ENCODE data around the gene TDRD7. TPM values are rescaled to one million over a fixed set of nuclear protein-coding genes. Genes with fewer than 3 reads are reported as not detected.

Gene TDRD7
- polyA plus RNA-seq, 1 of the 3 experiments (the other 2 are of a cell fraction): 4.9 TPM

DNA sequence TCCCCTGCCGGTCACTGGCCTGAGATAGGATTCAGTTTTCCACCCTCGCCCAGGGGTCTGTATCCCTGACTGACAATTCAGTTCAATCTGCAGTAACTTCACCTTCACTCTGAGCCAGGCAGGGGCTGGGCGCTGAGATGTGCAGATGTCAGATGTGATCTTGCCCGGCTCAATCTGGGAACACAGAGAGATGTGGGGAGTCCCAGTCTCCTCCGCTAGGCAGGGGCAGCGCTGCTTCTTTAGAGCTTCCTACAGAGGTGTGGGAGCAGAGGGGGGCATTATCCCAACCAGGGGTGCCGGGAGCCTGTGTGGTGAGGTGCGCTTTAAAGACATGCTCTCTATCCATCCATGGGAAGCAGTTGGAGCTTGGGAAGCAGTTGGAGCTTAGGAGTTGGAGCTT is 104.2 kb downstream of the TDRD7 start:
- no peak for DNase-seq
- Histone ChIP-seq H3K9me3 (no peaks in the 10 kb centered on the region), H3K27me3 (ENCODE audit: insufficient read depth) (no peaks in the 10 kb centered on the region), H3K4me2 (no peak overlapping the region), H3K9me2 (no peaks in the 10 kb centered on the region), H3F3A (replicated peaks; ENCODE audit: insufficient read depth) (no peaks in the 10 kb centered on the region), H3K27ac (ENCODE audit: low read depth in 2 of 2, low read length in 1 of 2) (peak overlapping the region in 1 of 2 experiments; percentile 1; a peak in 1 of 4 replicates), H3K9ac (no peak overlapping the region), H4K20me1 (ENCODE audit: insufficient read depth) (no peaks in the 10 kb centered on the region), H3K4me1 (ENCODE audit: control insufficient read depth in 1 of 2, insufficient read depth in 2 of 2, low read depth in 1 of 2, low read length in 1 of 2) (peaks cover 0 to 64% of the 10 kb centered on the region in 2 experiments; a peak in 1 of 4 replicates), H3K36me3 (replicated peaks in 1 of 2; ENCODE audit: control insufficient read depth in 1 of 2, insufficient read depth in 2 of 2, low read length in 1 of 2) (no peaks in the 10 kb centered on the region), H3K4me3 (ENCODE audit: low read depth in 2 of 2, low read length in 1 of 2) (no peak overlapping the region), H3K79me2 (ENCODE audit: insufficient read depth) (no peaks in the 10 kb centered on the region), H2AFZ (ENCODE audit: low read depth) (no peak overlapping the region)
- WGBS (ENCODE audit: low lambda C conversion rate): 66% methylated on average over 8 of the region's 8 CpGs
- ChIA-PET CTCF (interaction anchor here (1.0 to 5.5 kb wide), 3 partner anchors 46 to 99 kb away, joined by 3 to 26 read pairs (median 13); no protein-coding TSS in a partner anchor), POLR2A (no interaction called here)
- TF ChIP-seq, protein P1, sequence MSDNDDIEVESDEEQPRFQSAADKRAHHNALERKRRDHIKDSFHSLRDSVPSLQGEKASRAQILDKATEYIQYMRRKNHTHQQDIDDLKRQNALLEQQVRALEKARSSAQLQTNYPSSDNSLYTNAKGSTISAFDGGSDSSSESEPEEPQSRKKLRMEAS (IDR thresholded peaks at IDR 0.05; ENCODE audit: low read depth): no peak
- TF ChIP-seq RXRA (IDR thresholded peaks at IDR 0.05; ENCODE audit: borderline replicate concordance, low read depth) (no peak), TCF12 (IDR thresholded peaks at IDR 0.05) (no peak), NRF1 (IDR thresholded peaks at IDR 0.05; ENCODE audit: low read depth, low read length) (no peak), CHD2 (IDR thresholded peaks at IDR 0.05; ENCODE audit: low read length, partially characterized antibody) (no peak), YY1 (IDR thresholded peaks at IDR 0.05; ENCODE audit: low read depth) (no peak), TAF1 (IDR thresholded peaks at IDR 0.05; ENCODE audit: borderline replicate concordance, low read depth, low read length) (no peak), SMC3 (IDR thresholded peaks at IDR 0.05; ENCODE audit: low read depth, low read length) (no peak), ELF1 (IDR thresholded peaks at IDR 0.05) (no peak), MEF2A (IDR thresholded peaks at IDR 0.05; ENCODE audit: borderline replicate concordance, low read depth) (no peak), FOSL2 (IDR thresholded peaks at IDR 0.05; ENCODE audit: borderline replicate concordance, low read depth) (no peak), JUND (IDR thresholded peaks at IDR 0.05) (no peak), EZH2phosphoT487 (IDR thresholded peaks at IDR 0.05; ENCODE audit: borderline replicate concordance, low read depth) (no peak)
- TF ChIP-seq, protein P2, sequence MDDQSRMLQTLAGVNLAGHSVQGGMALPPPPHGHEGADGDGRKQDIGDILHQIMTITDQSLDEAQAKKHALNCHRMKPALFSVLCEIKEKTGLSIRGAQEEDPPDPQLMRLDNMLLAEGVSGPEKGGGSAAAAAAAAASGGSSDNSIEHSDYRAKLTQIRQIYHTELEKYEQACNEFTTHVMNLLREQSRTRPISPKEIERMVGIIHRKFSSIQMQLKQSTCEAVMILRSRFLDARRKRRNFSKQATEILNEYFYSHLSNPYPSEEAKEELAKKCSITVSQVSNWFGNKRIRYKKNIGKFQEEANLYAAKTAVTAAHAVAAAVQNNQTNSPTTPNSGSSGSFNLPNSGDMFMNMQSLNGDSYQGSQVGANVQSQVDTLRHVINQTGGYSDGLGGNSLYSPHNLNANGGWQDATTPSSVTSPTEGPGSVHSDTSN (IDR thresholded peaks at IDR 0.05): no peak
- TF ChIP-seq, protein P3, sequence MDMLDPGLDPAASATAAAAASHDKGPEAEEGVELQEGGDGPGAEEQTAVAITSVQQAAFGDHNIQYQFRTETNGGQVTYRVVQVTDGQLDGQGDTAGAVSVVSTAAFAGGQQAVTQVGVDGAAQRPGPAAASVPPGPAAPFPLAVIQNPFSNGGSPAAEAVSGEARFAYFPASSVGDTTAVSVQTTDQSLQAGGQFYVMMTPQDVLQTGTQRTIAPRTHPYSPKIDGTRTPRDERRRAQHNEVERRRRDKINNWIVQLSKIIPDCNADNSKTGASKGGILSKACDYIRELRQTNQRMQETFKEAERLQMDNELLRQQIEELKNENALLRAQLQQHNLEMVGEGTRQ (IDR thresholded peaks at IDR 0.05; ENCODE audit: borderline replicate concordance, low read depth, low read length): no peak
- TF ChIP-seq, protein P4, sequence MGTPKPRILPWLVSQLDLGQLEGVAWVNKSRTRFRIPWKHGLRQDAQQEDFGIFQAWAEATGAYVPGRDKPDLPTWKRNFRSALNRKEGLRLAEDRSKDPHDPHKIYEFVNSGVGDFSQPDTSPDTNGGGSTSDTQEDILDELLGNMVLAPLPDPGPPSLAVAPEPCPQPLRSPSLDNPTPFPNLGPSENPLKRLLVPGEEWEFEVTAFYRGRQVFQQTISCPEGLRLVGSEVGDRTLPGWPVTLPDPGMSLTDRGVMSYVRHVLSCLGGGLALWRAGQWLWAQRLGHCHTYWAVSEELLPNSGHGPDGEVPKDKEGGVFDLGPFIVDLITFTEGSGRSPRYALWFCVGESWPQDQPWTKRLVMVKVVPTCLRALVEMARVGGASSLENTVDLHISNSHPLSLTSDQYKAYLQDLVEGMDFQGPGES (IDR thresholded peaks at IDR 0.05; ENCODE audit: low read depth, low read length): no peak
- TF ChIP-seq, protein P5, sequence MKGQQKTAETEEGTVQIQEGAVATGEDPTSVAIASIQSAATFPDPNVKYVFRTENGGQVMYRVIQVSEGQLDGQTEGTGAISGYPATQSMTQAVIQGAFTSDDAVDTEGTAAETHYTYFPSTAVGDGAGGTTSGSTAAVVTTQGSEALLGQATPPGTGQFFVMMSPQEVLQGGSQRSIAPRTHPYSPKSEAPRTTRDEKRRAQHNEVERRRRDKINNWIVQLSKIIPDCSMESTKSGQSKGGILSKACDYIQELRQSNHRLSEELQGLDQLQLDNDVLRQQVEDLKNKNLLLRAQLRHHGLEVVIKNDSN (IDR thresholded peaks at IDR 0.05; ENCODE audit: borderline replicate concordance, low read depth): no peak

Measured in SK-N-SH (cell line).